Ovary (tissue), 3 donors: ENCODE measurements around the gene MAD1L1.

Experiments used
- EP300 ChIP-seq: sonication (generic); formaldehyde crosslinking; IDR thresholded peaks from one replicate; pipeline ENCODE4 v1.6.1; 2017; ENCODE audit warnings: antibody characterized with exemption
- POLR2A ChIP-seq: fragments of 450-650 bp; IDR thresholded peaks from one replicate; pipeline ENCODE4 v1.6.1; 2017; ENCODE audit warnings: antibody characterized with exemption, mild to moderate bottlenecking, moderate library complexity
- TF ChIP-seq, protein P1 (sequence below), 3 donors: fragments of 450-650 bp in 2 of 3; fragments of 200-600 bp in 1 of 3; IDR thresholded peaks; one replicate each; pipeline versions ENCODE4 v1.5.1 to v1.8.0; 2016 to 2022; ENCODE audit warnings: antibody characterized with exemption in 3 of 3, mild to moderate bottlenecking in 1 of 3
- donor health status: DM: no; HTN: no; CAD: no.

- TF ChIP-seq, protein P1, sequence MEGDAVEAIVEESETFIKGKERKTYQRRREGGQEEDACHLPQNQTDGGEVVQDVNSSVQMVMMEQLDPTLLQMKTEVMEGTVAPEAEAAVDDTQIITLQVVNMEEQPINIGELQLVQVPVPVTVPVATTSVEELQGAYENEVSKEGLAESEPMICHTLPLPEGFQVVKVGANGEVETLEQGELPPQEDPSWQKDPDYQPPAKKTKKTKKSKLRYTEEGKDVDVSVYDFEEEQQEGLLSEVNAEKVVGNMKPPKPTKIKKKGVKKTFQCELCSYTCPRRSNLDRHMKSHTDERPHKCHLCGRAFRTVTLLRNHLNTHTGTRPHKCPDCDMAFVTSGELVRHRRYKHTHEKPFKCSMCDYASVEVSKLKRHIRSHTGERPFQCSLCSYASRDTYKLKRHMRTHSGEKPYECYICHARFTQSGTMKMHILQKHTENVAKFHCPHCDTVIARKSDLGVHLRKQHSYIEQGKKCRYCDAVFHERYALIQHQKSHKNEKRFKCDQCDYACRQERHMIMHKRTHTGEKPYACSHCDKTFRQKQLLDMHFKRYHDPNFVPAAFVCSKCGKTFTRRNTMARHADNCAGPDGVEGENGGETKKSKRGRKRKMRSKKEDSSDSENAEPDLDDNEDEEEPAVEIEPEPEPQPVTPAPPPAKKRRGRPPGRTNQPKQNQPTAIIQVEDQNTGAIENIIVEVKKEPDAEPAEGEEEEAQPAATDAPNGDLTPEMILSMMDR (IDR thresholded peaks at IDR 0.05): no peak
- no peak for TF ChIP-seq EP300
- TF ChIP-seq POLR2A: no peak
These were observed 266.0 kb downstream of the MAD1L1 start for GRCh38 chr7:1966631-1967200.
